Memory B cell (primary cell): ENCODE measurements around the gene HCAR3.
"Not testable (repeated sequence)": the region's sequence is repeated elsewhere in the genome, so short reads cannot be mapped to it uniquely, and the experiment has no call there.

Source experiments
- ATAC-seq: fragments of 150-1000 bp; cut with Tn5 transposase; 2 replicates; pipeline ENCODE4 v1.10.0; 2021; ENCODE audit warnings: low read depth, mild to moderate bottlenecking, moderate library complexity
- DNase-seq, 2 donors: peaks; one replicate each; pipeline ENCODE4 v3.0.0; 2022; ENCODE audit warnings: low spot score in 2 of 2
- H3K27ac Mint-ChIP-seq: one replicate; pipeline ENCODE4 v1.8.0; 2022; ENCODE audit warnings: mild to moderate bottlenecking, moderate library complexity, mixed read lengths
- H3K27me3 Mint-ChIP-seq: one replicate; pipeline ENCODE4 v1.8.0; 2022; ENCODE audit warnings: mixed read lengths
- H3K36me3 Mint-ChIP-seq: one replicate; pipeline ENCODE4 v1.8.0; 2022; ENCODE audit warnings: mild to moderate bottlenecking, mixed read lengths
- H3K4me1 Mint-ChIP-seq: one replicate; pipeline ENCODE4 v1.8.0; 2022; ENCODE audit warnings: mixed read lengths
- H3K4me3 Mint-ChIP-seq: one replicate; pipeline ENCODE4 v1.8.0; 2022; ENCODE audit warnings: mild to moderate bottlenecking, moderate library complexity, mixed read lengths
- H3K9me3 Mint-ChIP-seq: one replicate; pipeline ENCODE4 v1.8.0; 2022; ENCODE audit warnings: mixed read lengths

HCAR3 gene

DNA sequence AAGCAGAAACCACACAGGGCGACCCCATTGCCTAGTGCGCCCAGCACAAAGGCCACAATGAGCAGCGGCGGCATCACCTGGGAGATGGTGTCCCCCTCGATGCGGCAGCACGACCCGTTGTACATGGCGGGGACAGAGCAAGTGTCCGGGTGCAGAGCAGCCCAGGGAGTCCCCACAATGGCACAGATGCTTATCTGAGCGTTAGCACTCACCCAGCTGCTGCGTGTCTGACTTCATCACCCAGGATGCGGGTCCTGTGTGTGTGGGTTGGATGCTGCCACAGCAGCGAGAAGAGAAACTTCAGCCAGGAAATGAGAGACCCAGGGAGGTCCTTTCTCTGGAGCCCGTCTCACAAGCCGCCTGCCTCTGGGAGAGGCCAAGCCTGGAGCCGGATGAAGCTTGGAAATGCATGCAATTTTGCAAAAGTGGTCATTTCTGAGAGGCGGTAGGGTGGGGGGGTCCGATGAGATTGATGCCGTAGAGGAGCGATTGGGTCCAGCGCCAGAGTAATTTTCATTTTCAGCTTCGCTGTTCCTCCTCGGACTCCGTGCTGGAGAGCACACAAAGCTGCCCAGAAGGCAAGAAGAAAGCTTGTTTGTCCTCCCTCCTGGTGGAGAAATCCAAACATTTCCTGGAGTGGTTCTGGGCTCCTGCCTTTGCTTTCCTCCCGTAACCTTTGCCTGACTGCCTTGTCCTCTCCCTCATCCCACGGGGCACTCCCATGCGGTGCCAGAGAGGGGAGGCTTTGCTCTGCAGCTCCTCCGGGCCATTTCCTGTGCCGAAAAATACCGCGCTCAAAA, 13.8 kb upstream of the HCAR3 start, which contains the start of gene HCAR1:
Gene HCAR1 (minus strand): TSS at position 630 of the 800 bp plus-strand sequence. CDS start 505 bp downstream, at position 125.
- H3K36me3 Mint-ChIP-seq: no peaks in the 10 kb centered on the region
- ATAC-seq (no peak), DNase-seq (no peak)
- no peak within 1 kb of the TSS for H3K27ac Mint-ChIP-seq
- H3K9me3 Mint-ChIP-seq: peaks cover 4% of the 10 kb centered on the region
- H3K27me3 Mint-ChIP-seq: peaks cover 5% of the 10 kb centered on the region
- H3K4me1 Mint-ChIP-seq: peaks cover 25% of the 10 kb centered on the region
- H3K4me3 Mint-ChIP-seq: no peak within 1 kb of the TSS

DNA sequence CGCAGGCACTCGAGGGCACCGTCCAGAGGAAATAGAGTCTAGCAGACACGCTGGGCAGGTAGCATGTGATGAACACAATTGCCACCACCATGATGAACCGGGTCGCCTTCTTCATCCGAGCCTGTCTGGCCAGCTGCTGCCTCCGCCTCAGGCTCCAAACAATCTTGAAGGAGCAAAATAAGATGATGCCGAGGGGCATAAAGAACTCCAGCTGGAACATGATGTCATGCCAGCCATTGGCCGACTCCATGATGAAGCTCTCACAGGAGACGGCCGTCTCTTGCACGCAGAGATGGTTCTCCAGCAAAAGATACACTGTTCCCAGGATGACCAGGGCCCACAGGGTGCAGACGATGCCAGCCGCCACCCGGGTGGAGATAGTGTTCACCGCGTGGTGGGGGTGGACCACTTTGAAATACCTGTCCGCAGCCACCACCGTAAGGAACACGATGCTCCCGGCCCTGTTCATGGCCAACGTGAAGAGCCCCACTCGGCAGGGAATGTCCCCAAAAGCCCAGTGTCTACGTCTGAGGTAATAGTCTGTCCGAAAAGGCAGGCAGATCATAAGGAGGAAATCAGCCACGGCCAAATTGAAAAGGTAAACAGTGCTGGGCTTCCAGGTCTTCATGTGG, 13.1 kb upstream of the HCAR3 start:
- ATAC-seq: no peak
- Mint-ChIP-seq H3K27ac (no peak overlapping the region), H3K36me3 (no peaks in the 10 kb centered on the region), H3K9me3 (peaks cover 4% of the 10 kb centered on the region), H3K4me1 (peaks cover 30% of the 10 kb centered on the region), H3K27me3 (peaks cover 5% of the 10 kb centered on the region), H3K4me3 (no peak overlapping the region)
- DNase-seq: no peak

DNA sequence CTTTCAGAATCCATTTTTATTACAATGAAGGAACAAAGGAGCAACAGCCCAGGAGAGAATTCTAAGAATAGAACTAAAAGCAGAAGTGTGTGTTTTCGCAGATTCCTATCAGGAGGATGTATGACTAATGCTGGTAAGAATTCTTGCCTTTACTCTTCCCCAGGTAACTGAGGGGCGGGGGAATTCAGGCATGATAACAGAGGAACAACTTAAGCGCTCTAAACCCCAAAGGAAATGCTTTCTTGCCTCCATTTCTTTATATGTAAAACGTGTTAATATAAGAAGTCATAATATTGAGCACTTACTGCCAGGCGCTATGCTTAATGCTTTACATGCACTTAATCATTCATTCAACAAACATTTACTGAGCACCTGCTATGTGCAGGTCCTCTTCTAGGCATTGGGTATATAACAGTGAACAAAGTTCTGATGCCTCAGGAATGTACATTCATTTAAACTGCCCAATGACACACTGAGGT, 9.5 kb upstream of the HCAR3 start:
- peak; percentile 37 for ATAC-seq
- peaks cover 2% of the 10 kb centered on the region for H3K36me3 Mint-ChIP-seq
- H3K27ac Mint-ChIP-seq: no peak overlapping the region
- no peak for DNase-seq
- H3K4me3 Mint-ChIP-seq: no peak overlapping the region
- no peaks in the 10 kb centered on the region for H3K9me3 Mint-ChIP-seq
- peaks cover 13% of the 10 kb centered on the region for H3K27me3 Mint-ChIP-seq
- H3K4me1 Mint-ChIP-seq: peaks cover 21% of the 10 kb centered on the region

DNA sequence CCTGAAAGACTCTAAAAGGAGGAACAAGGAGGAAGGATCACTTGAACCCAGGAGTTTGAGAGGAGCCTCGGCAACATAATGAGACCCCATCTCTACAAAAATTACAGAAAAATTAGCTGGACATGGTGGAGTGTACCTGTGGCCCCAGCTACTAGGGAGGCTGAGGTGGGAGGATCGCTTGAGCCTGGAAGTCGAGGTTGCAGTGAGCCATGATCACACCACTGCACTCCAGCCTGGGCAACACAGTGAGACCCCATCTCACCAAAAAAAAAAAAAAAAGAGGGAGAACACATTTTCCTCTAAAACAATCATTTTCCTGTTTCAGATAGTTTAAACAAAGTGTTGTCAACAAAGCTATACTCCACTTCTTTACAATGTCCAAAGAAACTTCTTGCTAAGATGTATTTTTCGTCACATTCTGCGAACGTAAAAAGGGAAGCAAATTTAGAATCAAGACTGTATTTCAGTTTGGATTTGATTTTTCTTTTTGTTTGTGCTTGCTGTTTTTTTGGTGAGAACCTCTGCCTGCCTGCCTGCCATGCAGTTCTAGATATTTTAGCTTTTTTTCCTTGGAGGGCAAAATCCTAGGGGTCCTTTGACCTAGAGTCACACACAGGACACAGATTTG, 9.0 kb upstream of the HCAR3 start:
- H3K4me1 Mint-ChIP-seq: peaks cover 24% of the 10 kb centered on the region
- no peak for ATAC-seq
- peaks cover 13% of the 10 kb centered on the region for H3K27me3 Mint-ChIP-seq
- H3K36me3 Mint-ChIP-seq: peaks cover 2% of the 10 kb centered on the region
- no peak overlapping the region for H3K4me3 Mint-ChIP-seq
- H3K9me3 Mint-ChIP-seq: no peaks in the 10 kb centered on the region
- no peak for DNase-seq
- no peak overlapping the region for H3K27ac Mint-ChIP-seq

DNA sequence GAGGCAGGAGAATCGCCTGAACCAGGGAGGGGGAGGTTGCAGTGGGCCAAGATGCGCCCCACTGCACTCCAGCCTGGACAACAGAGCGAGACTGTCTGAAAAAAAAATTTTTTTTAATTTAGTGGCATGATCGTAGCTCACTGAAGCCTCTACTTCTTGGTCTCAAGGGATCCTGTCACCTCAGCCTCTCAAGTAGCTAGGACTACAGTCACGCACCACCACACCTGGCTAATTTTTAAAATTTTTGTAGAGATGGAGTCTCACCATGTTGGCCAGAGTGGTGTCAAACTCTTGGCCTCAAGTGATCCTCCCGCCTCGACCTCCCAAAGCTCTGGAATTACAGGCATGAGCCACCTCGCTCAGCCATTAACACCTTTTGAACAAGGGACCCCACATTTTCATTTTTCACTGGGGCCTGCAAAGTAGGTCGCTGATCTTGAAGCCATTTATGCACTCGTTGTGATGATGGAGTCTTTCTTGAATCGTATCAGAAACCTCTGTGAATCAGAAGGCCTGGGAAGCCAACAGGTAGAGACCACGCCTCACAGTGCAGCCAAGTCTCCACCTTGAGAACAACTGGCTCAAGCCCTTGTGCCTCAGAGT, 8.1 kb upstream of the HCAR3 start:
- peaks cover 26% of the 10 kb centered on the region for H3K4me1 Mint-ChIP-seq

DNA sequence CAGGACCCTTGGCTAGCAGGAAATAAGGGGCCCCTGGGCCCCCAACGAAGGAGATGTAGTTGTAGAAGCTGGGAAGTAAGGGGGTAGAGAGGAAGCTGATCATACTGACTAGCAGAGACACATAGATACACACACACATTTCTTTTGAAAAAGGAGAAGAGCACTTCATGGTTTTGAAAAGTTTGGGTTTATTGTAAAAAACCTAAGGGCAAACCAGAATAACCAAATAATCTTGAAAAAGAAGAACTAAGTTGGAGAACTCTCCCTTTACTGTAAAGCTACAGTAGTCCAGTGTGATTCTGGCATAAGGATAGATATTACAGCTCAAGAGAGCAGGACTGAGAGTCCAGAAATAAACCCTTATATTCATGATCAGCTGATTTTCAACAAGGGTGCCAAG, 5.8 kb upstream of the HCAR3 start:
- Mint-ChIP-seq H3K27me3 (peaks cover 12% of the 10 kb centered on the region), H3K27ac (no peak overlapping the region)

More for the DNA sequence above, 8.1 kb upstream of the HCAR3 start:
- Mint-ChIP-seq H3K4me3 (no peak overlapping the region), H3K27ac (no peak overlapping the region), H3K9me3 (no peaks in the 10 kb centered on the region), H3K27me3 (peaks cover 13% of the 10 kb centered on the region), H3K36me3 (peaks cover 2% of the 10 kb centered on the region)
- DNase-seq (no peak), ATAC-seq (peak; percentile 80)

DNA sequence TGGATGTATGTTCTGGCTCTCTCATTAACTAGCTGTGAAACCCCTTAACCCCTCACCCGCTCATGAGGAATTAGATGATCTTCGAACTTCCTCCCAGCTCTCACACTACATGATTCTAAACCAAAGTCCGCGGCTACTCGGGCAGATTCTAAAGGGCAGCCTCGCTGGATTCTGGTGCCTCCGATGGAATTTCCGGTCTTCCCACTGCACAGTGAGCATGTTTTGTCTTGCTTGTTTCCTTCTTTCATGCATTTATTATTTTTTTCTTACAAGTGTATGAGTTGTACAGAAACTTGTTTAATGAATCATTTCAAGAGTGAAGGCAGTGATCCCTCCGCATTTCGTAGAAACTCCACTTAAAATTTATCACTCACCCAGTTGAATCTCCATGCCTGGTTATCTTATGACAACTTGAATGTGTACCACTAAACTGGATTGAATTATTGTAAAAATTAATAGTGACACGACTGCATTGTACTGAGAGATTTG, 4.5 kb upstream of the HCAR3 start:
- peaks cover 26% of the 10 kb centered on the region for H3K4me1 Mint-ChIP-seq
- H3K27me3 Mint-ChIP-seq: peaks cover 12% of the 10 kb centered on the region
- no peak for ATAC-seq
- H3K4me3 Mint-ChIP-seq: no peak overlapping the region
- DNase-seq: no peak
- H3K36me3 Mint-ChIP-seq: peaks cover 2% of the 10 kb centered on the region
- H3K27ac Mint-ChIP-seq: no peak overlapping the region
- H3K9me3 Mint-ChIP-seq: no peaks in the 10 kb centered on the region

More for the DNA sequence above, 5.8 kb upstream of the HCAR3 start:
- ATAC-seq (no peak), DNase-seq (no peak)
- H3K4me3 Mint-ChIP-seq: no peak overlapping the region
- peaks cover 2% of the 10 kb centered on the region for H3K36me3 Mint-ChIP-seq
- H3K9me3 Mint-ChIP-seq: no peaks in the 10 kb centered on the region
- peaks cover 26% of the 10 kb centered on the region for H3K4me1 Mint-ChIP-seq

DNA sequence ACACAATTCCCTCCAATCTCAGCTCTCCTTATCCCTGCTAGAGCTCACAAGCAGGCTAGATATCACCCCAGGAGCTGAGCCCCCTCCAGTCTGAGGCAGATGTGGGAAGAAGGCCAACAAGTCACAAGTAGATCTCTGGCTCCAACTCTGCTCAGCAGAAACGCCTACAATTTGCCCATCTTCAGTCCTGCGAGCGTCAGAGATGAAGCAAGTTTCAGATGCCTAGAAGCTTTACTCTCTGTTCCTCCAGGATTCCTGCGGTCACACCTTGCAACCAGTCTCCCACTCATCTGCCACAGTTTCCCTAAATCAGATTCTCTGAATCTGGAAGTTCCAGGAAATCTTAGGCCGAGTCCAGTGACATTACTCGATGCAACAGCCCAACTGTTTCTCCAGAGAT, 1.4 kb downstream of the HCAR3 start:
- not testable (repeated sequence) for H3K9me3 Mint-ChIP-seq, H3K36me3 Mint-ChIP-seq, H3K27ac Mint-ChIP-seq, ATAC-seq, H3K4me3 Mint-ChIP-seq, DNase-seq, H3K27me3 Mint-ChIP-seq
- peaks cover 11% of the 10 kb centered on the region for H3K4me1 Mint-ChIP-seq

DNA sequence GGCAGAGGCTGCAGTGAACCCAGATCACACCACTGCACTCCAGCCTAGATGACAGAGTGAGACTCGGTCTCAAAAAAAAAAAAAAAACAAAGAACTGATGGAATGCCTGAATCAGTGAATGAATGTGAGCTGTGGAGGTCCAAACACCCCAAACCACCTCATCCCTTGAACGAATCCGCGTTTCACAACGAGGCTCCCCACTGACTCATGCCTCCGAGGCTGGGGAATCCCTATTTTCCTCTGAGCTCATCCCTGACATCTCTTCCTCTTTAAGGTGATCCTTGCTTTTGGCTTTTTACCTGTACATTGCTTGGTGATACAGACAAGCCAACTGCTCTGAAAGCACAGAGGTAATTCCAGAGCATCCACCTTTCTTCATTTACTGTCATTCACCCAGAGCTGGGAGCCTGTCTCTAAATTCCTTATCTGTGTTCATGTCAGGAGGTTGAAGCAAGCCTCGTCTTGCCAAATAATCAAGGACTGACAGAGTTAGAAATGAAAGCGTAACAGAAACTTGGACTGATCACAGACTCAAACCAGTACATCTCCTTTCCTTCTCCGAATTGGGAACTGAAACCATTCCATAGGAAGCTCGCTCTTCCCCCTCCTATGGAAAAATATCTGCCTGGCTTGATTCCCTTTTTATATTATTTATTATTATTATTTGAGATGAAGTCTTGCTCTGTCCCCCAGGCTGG, 3.0 kb downstream of the HCAR3 start:
- not testable (repeated sequence) for H3K36me3 Mint-ChIP-seq, H3K9me3 Mint-ChIP-seq, H3K27ac Mint-ChIP-seq, H3K4me3 Mint-ChIP-seq, H3K27me3 Mint-ChIP-seq, ATAC-seq, DNase-seq
- peaks cover 10% of the 10 kb centered on the region for H3K4me1 Mint-ChIP-seq

DNA sequence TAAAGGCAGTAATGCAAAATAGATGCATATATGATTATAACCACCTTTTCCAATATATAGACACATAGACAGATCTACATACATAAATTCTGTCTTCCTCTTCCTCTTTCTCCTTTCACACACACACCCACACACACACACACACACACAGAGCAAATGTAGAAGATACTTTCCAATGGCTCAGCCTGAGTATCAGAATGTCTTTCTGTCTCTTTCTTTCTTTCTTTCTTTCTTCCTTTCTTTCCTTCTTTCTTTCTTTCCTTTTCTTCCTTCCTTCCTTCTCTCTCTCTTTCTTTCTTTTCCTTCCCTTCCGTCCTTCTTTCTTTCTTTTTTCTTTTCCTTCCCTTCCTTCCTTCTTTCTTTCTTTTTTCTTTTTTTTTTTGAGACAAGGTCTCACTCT, 5.3 kb downstream of the HCAR3 start:
- peak; percentile 64 for ATAC-seq
- H3K4me1 Mint-ChIP-seq, DNase-seq, H3K27me3 Mint-ChIP-seq, H3K36me3 Mint-ChIP-seq, H3K9me3 Mint-ChIP-seq, H3K4me3 Mint-ChIP-seq, H3K27ac Mint-ChIP-seq: not testable (repeated sequence)

DNA sequence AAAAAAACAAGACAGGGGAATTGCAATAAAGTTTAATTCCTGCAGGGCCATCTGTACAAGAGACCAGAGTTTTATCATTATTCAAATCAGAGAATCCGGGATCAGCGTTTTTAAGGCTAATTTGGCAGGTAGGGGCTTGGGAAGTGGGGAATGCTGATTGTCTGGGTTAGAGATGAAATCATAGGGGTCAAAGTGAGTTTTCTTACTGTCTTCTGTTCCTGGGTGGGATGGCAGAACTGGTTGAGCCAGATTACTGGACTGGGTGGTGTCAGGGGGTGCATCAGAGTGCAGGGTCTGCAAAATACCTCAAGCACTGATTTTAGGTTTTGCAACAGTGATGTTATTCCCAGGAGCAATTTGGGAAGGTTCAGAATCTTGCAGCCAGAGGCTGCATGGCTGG, 6.3 kb downstream of the HCAR3 start:
- not testable (repeated sequence) for H3K4me1 Mint-ChIP-seq, ATAC-seq, H3K9me3 Mint-ChIP-seq, H3K27me3 Mint-ChIP-seq, DNase-seq, H3K4me3 Mint-ChIP-seq, H3K27ac Mint-ChIP-seq, H3K36me3 Mint-ChIP-seq

DNA sequence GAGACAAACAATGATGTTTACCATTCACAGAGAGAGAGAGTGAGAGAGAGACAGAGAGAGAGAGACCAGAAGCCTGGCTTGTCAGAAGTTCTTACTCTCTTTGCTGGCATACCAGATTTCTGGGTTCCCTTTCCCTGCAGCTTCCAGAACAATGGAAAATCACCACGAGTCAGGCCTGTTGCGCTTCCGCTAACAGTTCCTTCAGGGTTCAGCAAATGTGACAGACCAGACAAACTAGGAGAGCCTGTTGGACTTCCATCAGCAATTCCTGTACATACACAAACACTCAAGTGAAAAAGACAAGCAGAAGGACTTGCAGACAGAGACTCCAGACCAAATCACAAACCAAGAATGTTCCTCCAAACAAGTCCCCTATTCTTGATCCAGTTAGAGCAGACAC, 7.3 kb downstream of the HCAR3 start:
- not testable (repeated sequence) for DNase-seq, H3K27me3 Mint-ChIP-seq, H3K27ac Mint-ChIP-seq, H3K4me1 Mint-ChIP-seq, H3K9me3 Mint-ChIP-seq, H3K36me3 Mint-ChIP-seq, H3K4me3 Mint-ChIP-seq, ATAC-seq

DNA sequence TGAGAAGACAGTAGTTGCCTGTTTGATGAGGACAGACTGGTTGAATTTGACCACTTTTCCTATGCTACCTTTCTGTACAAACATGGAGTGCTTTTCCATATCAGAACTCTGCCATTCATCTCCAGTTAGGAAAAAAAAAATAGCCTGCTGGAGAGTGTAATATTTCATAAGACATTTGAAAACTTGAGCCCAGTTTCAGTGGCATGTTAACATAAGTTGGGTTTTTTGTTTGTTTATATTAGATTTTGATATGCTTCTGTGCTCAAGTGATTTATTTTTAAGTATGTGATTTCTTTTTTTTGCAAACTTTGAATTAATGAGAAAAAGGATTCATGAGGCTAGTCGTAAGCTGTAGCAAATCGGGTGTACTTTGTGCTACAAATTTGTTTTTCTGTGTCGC, 12.8 kb downstream of the HCAR3 start:
- H3K27me3 Mint-ChIP-seq, ATAC-seq, H3K4me1 Mint-ChIP-seq, H3K36me3 Mint-ChIP-seq, H3K4me3 Mint-ChIP-seq, H3K27ac Mint-ChIP-seq, H3K9me3 Mint-ChIP-seq, DNase-seq: not testable (repeated sequence)
